K562 (cell line): ENCODE data around the gene KLHL22. TPM values are rescaled to one million over a fixed set of nuclear protein-coding genes. Genes with fewer than 3 reads are reported as not detected.

Experiments
- ARID1B ChIP-seq: fragments of 450-650 bp; IDR thresholded peaks from 2 replicates; pipeline ENCODE4 v1.6.1; 2016; ENCODE audit warnings: antibody characterized with exemption, mild to moderate bottlenecking, inconsistent platforms
- ATF1 ChIP-seq, 2 experiments: fragments of 450-650 bp in 1 of 2; IDR thresholded peaks; 2 replicates each; pipeline ENCODE4 v1.6.1; 2016; ENCODE audit warnings: missing compliant biosample characterization in 1 of 2, missing genetic modification characterization in 1 of 2
- BCL6 ChIP-seq: fragments of 250-450 bp; sonication (Bioruptor Pico); IDR thresholded peaks from 2 replicates; pipeline ENCODE4 v1.4.0; 2020
- CREBBP ChIP-seq: IDR thresholded peaks from one replicate; pipeline ENCODE4 v1.6.1; 2012; ENCODE audit warnings: low read depth, mild to moderate bottlenecking, control low read depth, inconsistent platforms, low read length
- DMBX1 ChIP-seq: fragments of 250-450 bp; sonication (Bioruptor Pico); IDR thresholded peaks from 2 replicates; pipeline ENCODE4 v1.8.0; 2022; ENCODE audit warnings: inconsistent platforms, mild to moderate bottlenecking, moderate library complexity, borderline replicate concordance
- HDAC6 ChIP-seq: IDR thresholded peaks from 2 replicates; pipeline ENCODE4 v1.6.1; 2012; ENCODE audit warnings: low read depth, mild to moderate bottlenecking, control low read depth, inconsistent platforms, low read length, moderate library complexity
- HNRNPH1 ChIP-seq: fragments of 200-400 bp; formaldehyde crosslinking; optimal IDR thresholded peaks from 2 replicates; pipeline ENCODE3; 2017; ENCODE audit warnings: low read depth, mild to moderate bottlenecking, low read length, moderate library complexity
- OTX1 ChIP-seq: fragments of 450-650 bp; formaldehyde crosslinking; IDR thresholded peaks from 2 replicates; pipeline ENCODE4 v1.4.0; 2022; ENCODE audit warnings: mild to moderate bottlenecking
- RBM39 ChIP-seq: fragments of 200-400 bp; formaldehyde crosslinking; optimal IDR thresholded peaks from 2 replicates; pipeline ENCODE3; 2018; ENCODE audit warnings: low read depth, low read length
- SAFB2 ChIP-seq: fragments of 200-400 bp; formaldehyde crosslinking; IDR thresholded peaks from 2 replicates; pipeline ENCODE4 v1.6.1; 2018; ENCODE audit warnings: borderline replicate concordance, low read length, low read depth, moderate library complexity; ENCODE audit not compliant: severe bottlenecking
- SMC3 ChIP-seq: conservative IDR thresholded peaks from 2 replicates; pipeline ENCODE4 v1.6.1; 2011; ENCODE audit warnings: low read depth, low read length, improper control_type of control experiment; ENCODE audit not compliant: insufficient read depth
- TCFL5 ChIP-seq: fragments of 250-450 bp; sonication (Bioruptor Pico); conservative IDR thresholded peaks from 2 replicates; pipeline ENCODE4 v1.6.1; 2021; ENCODE audit warnings: mild to moderate bottlenecking, moderate library complexity, matching md5 sums
- TFE3 ChIP-seq: fragments of 450-650 bp; formaldehyde crosslinking; IDR thresholded peaks from 2 replicates; pipeline ENCODE4 v1.4.0; 2020; ENCODE audit warnings: mild to moderate bottlenecking, mixed read lengths
- U2AF1 ChIP-seq: fragments of 200-400 bp; formaldehyde crosslinking; optimal IDR thresholded peaks from 2 replicates; pipeline ENCODE3; 2017; ENCODE audit warnings: mild to moderate bottlenecking, low read depth, low read length, moderate library complexity
- XRCC5 ChIP-seq: fragments of 200-400 bp; formaldehyde crosslinking; IDR thresholded peaks from 2 replicates; pipeline ENCODE4 v1.6.1; 2017; ENCODE audit warnings: low read depth, mild to moderate bottlenecking, low read length
- ZBTB7A ChIP-seq: IDR thresholded peaks from 2 replicates; pipeline ENCODE4 v1.6.1; 2011; ENCODE audit warnings: low read depth, mild to moderate bottlenecking, low read length, moderate library complexity, borderline replicate concordance; ENCODE audit not compliant: control insufficient read depth
- ZFP30 ChIP-seq: fragments of 250-450 bp; sonication (Bioruptor Pico); IDR thresholded peaks from 2 replicates; pipeline ENCODE4 v1.8.0; 2022; ENCODE audit warnings: moderate library complexity, mild to moderate bottlenecking, inconsistent platforms, borderline replicate concordance
- ZNF184 ChIP-seq: sonication (generic); formaldehyde crosslinking; IDR thresholded peaks from 2 replicates; pipeline ENCODE4 v1.5.0; 2020; ENCODE audit warnings: missing genetic modification reagents
- ZNF586 ChIP-seq: fragments of 450-650 bp; formaldehyde crosslinking; conservative IDR thresholded peaks from 2 replicates; pipeline ENCODE4 v1.4.0; 2020; ENCODE audit warnings: mild to moderate bottlenecking, moderate library complexity
- polyA plus RNA-seq, 8 experiments: library from polyadenylated mRNA; depleted of rRNA in 4 of 8; stranded (reverse) in 5 of 8; unstranded in 3 of 8; fragments of >200 nt; fragmentation: Nextera tagmentation in 2 of 8; fragmentation: Illumina TruSeq in 1 of 8; extraction: Ambion mirVana in 2 of 8; extraction: Trizol in 1 of 8; gene quantifications; 2 replicates each; pipeline versions ENCODE4 v1.2.1 to v1.2.3, GENCODE V29; 2011 to 2014; ENCODE audit warnings: inconsistent platforms in 1 of 8, missing spikeins in 1 of 8
- total RNA-seq, 7 experiments: library from RNA; depleted of rRNA in 6 of 7; stranded (reverse); fragments of >200 nt in 6 of 7; fragmentation: Illumina TruSeq in 2 of 7; extraction: Trizol in 2 of 7; gene quantifications; 2 replicates each; pipeline versions ENCODE4 v1.2.1 to v1.2.3, GENCODE V29; 2011 to 2021; ENCODE audit warnings: low replicate concordance in 1 of 7
- TF ChIP-seq, protein P1 (sequence below), 2 experiments: fragments of 250-450 bp in 1 of 2; fragments of 450-650 bp in 1 of 2; sonication (Bioruptor Pico) in 1 of 2; IDR thresholded peaks; 2 replicates each; pipeline versions ENCODE4 v1.6.1 to v1.8.0; 2016 to 2021; ENCODE audit warnings: mild to moderate bottlenecking in 2 of 2, moderate library complexity in 2 of 2, missing compliant biosample characterization in 1 of 2, missing genetic modification characterization in 1 of 2
- TF ChIP-seq, protein P2 (sequence below): fragments of 450-650 bp; formaldehyde crosslinking; IDR thresholded peaks from 2 replicates; pipeline ENCODE4 v1.4.0; 2022; ENCODE audit warnings: missing genetic modification characterization
- TF ChIP-seq, protein P3 (sequence below): fragments of 250-450 bp; sonication (Bioruptor Pico); IDR thresholded peaks from 2 replicates; pipeline ENCODE4 v1.4.0; 2020; ENCODE audit warnings: mild to moderate bottlenecking

KLHL22 gene
- total and polyA plus RNA-seq, 9 of the 15 experiments (the other 6 are each of a cell fraction or from before 2014, with no cell fraction given) = 1.3 to 25.6 (median 15.2) TPM

DNA sequence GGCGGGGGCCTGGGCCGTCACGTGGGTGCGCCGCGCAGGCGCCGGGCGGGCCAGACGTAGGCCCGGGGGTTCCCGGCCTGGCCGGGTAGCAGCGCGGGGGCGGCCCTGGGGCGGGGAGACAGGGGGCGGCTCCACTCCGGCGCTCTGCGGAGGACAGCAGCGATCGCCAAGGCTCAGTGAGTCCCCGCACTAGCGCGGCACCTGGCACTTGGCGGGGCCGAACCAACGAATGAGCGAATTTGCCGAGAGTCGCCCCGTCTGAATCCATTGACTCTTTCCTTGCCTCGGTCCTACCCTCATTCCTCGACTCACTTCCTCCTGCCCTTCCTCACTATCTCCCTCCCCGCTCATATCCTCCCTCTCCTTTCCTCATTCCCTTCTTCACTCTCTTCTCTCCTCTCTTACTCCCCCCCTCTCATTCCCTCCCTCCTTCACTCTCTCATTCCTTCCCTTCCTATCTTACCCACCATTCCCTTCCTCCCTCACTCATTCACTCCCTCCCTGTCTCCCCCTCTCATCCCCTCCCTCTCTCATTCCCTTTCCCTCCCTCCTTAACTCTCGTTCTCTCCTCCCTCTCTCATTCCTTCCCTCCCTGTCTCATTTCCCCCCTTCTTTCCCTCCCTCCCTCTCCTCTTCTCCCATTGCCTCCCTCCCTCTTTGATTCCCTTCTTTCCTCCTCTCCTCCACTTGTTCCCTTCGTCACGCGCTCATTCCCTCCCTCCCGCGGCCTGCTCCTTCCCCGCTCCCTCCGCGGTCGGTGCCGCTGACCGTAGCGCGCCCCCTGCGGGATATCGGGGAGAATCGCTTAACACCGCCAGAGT is 476 bp upstream of the KLHL22 start (continued):
- TF ChIP-seq OTX1 (peak; percentile 100), ATF1 (CRISPR knock-in tag; IDR thresholded peaks at IDR 0.05) (no peak; the same call in 1 of the 2 replicates), ATF1 (tag; IDR thresholded peaks at IDR 0.05) (peak; percentile 95), DMBX1 (CRISPR knock-in tag) (peak; percentile 52), BCL6 (CRISPR knock-in tag) (peak; percentile 48; the same call in 1 of the 2 replicates), HNRNPH1 (no peak), ZBTB7A (peak; percentile 97), ZNF184 (CRISPR knock-in tag) (no peak), RBM39 (peak; percentile 99), CREBBP (peak; percentile 94), XRCC5 (peak; percentile 100), SMC3 (peak; percentile 99), ZNF586 (peak; percentile 85), HDAC6 (0 out of 2 replicates have a peak, but pooled peaks have one; percentile 74), SAFB2 (no peak), ARID1B (no peak), TFE3 (CRISPR knock-in tag) (peak; percentile 85), U2AF1 (no peak), ZFP30 (CRISPR knock-in tag) (peak; percentile 71; the same call in 1 of the 2 replicates), TCFL5 (0 out of 2 replicates have a peak, but pooled peaks have one; percentile 15)
- TF ChIP-seq, protein P1, sequence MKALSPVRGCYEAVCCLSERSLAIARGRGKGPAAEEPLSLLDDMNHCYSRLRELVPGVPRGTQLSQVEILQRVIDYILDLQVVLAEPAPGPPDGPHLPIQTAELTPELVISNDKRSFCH (CRISPR knock-in tag; IDR thresholded peaks at IDR 0.05) = no peak
- TF ChIP-seq, protein P1 (tag; IDR thresholded peaks at IDR 0.05) = peak; percentile 98
- TF ChIP-seq, protein P2, sequence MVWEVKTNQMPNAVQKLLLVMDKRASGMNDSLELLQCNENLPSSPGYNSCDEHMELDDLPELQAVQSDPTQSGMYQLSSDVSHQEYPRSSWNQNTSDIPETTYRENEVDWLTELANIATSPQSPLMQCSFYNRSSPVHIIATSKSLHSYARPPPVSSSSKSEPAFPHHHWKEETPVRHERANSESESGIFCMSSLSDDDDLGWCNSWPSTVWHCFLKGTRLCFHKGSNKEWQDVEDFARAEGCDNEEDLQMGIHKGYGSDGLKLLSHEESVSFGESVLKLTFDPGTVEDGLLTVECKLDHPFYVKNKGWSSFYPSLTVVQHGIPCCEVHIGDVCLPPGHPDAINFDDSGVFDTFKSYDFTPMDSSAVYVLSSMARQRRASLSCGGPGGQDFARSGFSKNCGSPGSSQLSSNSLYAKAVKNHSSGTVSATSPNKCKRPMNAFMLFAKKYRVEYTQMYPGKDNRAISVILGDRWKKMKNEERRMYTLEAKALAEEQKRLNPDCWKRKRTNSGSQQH (CRISPR knock-in tag) = peak; percentile 100
- TF ChIP-seq, protein P3, sequence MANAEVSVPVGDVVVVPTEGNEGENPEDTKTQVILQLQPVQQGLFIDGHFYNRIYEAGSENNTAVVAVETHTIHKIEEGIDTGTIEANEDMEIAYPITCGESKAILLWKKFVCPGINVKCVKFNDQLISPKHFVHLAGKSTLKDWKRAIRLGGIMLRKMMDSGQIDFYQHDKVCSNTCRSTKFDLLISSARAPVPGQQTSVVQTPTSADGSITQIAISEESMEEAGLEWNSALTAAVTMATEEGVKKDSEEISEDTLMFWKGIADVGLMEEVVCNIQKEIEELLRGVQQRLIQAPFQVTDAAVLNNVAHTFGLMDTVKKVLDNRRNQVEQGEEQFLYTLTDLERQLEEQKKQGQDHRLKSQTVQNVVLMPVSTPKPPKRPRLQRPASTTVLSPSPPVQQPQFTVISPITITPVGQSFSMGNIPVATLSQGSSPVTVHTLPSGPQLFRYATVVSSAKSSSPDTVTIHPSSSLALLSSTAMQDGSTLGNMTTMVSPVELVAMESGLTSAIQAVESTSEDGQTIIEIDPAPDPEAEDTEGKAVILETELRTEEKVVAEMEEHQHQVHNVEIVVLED = peak; percentile 75
